ENCODE results near the gene TFCP2.

TFCP2 gene

GRCh38 chr12:51197736-51198567 lies 25.0 kb upstream of the TFCP2 start:
- DNase-seq, result no peak

GRCh38 chr12:51196547-51196946 lies 23.6 kb upstream of the TFCP2 start:
- DNase-seq, result no peak

DNA sequence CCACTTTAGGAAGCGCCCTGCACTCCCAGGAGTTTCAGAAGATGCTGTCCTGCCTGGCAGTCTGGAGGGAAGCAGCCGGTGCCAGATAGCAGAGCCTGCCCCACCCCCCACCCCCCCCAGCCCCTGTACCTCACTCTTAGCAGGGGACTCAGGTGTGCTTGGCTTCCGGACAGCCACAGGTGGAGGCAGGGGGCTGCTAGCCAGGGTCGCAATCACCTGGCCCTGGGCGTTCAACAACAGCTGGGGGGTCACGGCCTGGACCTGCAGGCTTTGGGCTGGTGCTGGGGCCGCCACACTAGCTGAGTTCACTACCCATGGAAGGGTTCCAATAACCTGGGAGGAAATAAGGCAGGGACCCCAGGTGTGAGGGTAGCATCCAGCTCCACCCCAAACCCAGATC lies 22.9 kb upstream of the TFCP2 start:
- DNase-seq, result no peak

- no peak for DNase-seq
These were observed 19.3 kb upstream of the TFCP2 start for GRCh38 chr12:51192284-51192671.

GRCh38 chr12:51191516-51192283 lies 18.8 kb upstream of the TFCP2 start:
- DNase-seq, result no peak

- DNase-seq, result no peak
These were observed 17.9 kb upstream of the TFCP2 start for GRCh38 chr12:51190820-51191219.

DNA sequence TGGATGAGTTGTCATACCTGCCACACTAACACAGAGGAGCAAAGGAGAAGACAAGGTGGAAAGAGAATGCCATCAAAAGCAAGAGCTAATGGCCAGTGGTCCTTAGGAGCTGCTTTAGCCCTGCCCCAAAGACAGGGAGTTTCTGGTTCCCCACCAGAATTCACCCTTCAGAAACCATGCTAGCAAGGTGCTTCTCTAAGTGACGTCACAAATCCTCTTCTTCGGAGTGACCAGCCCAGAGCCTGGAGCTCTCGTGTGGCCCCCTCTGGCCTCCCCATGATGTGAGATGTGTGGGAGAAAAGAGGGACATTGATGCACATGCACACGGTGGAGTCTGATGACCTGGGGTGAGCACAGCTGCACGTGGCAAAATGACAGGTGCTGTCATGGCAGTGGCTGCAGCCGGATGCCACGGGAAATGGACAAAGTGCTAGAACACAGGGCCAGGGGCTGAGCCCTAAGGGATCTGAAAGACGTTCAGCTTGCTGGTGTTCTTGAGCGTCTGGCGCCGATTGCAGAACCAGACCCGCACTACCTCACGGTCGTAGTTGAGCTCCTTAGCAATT lies 16.9 kb upstream of the TFCP2 start:
- no peak for DNase-seq

DNA sequence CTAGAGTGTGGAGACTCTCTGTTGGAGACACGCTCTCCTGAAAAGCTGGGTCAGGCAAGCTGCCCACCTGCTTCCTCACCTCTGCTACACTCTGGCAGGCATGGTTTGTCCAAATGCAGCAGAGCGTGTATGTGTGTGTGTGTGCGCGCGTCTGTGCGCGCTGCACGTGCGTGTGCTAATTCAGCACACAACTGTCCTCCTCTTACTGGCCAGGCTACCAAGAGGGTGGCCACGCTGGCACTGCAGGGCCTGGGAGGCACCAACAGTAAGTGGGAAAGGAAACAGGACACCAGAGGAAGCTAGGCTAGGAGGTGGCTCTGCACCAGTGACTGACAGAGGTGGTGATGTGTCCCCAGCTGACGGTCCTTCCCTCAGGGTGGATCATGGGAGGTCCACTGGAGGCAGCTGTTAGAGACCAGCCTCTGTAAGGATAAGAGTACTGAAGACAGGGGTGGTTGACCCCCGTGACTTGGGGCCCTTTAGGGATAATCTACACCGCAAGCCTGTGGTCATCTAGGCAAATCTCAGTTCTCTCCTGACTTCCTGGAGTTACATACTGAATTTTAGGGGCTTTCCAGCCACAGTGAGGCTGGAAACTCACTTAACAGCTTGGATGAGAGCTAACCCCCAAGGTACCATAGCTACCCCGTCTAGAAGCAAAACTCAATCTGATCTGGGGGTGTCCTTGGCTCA lies 15.6 kb upstream of the TFCP2 start:
- DNase-seq, result no peak

DNA sequence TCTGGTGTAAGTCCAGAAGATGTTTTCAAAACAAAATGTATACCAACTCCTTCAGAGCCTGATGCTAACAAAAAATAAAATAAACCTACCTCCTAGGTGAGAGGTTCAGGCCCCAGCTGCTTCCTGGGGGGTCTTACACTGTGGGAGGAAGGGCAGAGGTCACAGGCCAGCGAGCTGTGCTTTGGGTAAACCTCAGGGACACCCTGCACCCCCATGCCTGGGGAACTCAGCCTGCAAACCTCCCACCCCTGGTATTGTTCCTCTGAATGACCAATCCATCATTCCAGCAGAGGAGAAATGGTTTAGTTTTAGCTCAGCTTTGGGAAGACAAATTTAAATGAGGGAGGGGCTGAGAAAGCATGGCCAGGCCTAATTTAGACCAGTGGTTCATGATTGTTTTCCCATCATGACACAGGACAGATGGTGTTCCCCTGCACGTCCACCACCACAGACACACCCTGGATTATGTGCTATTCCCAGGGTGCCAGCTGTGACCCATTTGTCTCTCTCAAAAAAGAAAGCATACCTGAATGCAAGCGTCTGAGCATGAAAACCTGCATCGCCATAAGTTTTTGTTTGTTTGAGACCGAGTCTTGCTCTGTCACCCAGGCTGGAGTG lies 14.5 kb upstream of the TFCP2 start:
- DNase-seq, result no peak

DNA sequence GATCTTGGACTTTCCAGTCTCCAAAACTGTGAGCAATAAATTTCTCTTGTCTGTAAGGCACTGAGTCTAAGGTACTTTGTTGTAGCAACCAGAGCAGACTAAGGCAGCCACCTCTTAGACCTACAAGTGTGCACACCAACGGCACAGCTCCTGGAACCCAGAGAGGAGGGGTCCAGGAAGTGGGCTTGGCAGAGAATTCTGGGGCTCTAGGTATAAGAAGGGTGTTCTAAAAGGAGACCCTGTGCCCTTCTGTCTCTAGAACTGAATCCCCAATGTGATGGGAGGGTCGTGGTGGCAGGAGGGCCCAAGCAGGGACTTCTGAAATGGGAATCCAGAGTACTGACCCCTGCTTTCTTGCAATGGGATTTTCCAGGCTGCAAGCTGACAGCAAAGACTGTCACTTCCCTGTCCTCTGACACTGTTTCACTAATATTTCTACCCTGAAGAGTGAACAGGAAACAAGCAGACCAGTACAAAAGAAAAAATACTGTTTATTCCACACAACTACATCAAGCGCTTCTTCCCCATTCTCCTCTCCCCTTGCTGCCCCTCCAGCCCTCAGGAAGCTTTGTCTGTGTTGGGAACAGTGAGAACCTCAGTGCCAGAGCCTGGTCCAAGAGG lies 13.6 kb upstream of the TFCP2 start:
- no peak for DNase-seq

- no peak for DNase-seq
These were observed 12.3 kb upstream of the TFCP2 start for GRCh38 chr12:51185171-51185717.

- DNase-seq, result no peak
These were observed 10.9 kb upstream of the TFCP2 start for GRCh38 chr12:51183816-51184215.

DNA sequence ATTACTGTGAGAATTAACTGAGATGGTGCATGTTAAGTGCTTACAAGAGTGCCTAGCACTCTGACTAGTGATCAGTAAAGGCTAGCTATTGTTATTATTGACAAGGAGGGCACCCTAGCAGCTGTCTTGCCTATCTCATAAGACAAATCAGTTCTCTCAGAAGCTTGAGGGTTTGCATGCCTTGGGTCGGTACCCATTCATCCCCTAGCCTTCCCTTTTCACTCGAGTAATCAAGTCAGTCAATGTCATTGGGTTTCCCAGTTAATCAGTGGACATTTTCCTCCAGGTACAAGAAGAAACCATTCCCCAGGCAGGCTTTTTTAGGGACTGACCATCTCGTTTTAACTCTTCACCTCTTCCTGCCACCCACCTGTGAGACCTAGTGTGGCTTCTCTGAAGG lies 10.4 kb upstream of the TFCP2 start:
- no peak for DNase-seq

DNA sequence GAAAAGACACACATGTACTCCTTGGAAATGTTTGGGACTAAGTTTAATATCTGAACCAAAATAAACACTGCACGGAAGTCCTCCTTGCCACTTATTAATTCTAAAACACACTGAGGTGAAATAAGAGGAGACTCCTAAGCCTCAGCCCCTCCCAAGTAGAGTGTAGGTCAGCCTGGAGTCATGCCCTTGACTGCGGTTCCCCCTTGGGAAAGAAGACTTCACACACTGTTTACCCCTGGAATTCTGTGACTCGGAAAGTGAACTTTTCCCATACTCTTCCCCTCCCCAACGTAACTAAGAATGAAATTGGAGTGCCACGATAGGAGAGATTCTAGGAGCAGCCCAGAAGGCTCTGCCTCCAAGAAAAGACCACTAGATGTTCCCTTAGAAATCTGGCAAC lies 8.6 kb upstream of the TFCP2 start:
- no peak for DNase-seq

GRCh38 chr12:51177897-51178296 lies 5.0 kb upstream of the TFCP2 start:
- DNase-seq, result no peak

- DNase-seq, result no peak
These were observed 1.6 kb upstream of the TFCP2 start for GRCh38 chr12:51174501-51174900.

GRCh38 chr12:51171884-51172514 lies 936 bp downstream of the TFCP2 start:
- no peak for DNase-seq

- no peak for DNase-seq
These were observed 9.1 kb downstream of the TFCP2 start for GRCh38 chr12:51163795-51164194.

DNA sequence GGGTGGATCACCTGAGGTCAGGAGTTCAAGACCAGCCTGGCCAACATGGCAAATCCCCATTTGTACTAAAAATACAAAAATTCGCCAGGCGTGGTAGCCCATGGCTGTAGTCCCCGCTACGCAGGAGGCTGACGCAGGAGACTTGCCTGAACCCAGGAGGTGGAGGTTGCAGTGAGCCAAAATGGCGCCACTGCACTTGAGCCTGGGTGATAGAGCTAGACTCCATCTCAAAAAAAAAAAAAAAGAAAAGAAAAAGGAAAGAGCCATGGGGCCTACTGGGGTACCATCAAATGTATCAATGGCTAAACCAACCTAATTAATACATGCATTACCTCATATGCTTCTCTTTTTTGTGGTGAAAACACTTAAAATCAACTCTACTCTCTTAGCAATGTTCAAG lies 10.7 kb downstream of the TFCP2 start:
- DNase-seq, result no peak

- no peak for DNase-seq
These were observed 12.0 kb downstream of the TFCP2 start for GRCh38 chr12:51160814-51161459.

GRCh38 chr12:51156245-51156765 lies 16.6 kb downstream of the TFCP2 start:
- DNase-seq, result no peak
